GM20000 (cell line): ENCODE results near the gene SPATS2.

ENCODE experiments used
- DNase-seq: peaks from one replicate; pipeline ENCODE4 v3.0.0; 2012; ENCODE audit warnings: low spot score
- CTCF ChIP-seq: IDR thresholded peaks from 2 replicates; pipeline ENCODE4 v1.5.1; 2012; ENCODE audit warnings: mild to moderate bottlenecking, control low read depth; ENCODE audit errors: extremely low read depth, missing control alignments

Gene SPATS2

GRCh38 chr12:49550693-49551252 lies 183.5 kb downstream of the SPATS2 start:
- no peak for DNase-seq
- no peak for TF ChIP-seq CTCF

GRCh38 chr12:49552014-49552413 lies 184.8 kb downstream of the SPATS2 start:
- no peak for DNase-seq
- no peak for TF ChIP-seq CTCF

- no peak for DNase-seq
- no peak for TF ChIP-seq CTCF
Measured at GRCh38 chr12:49552425-49552824, 185.2 kb downstream of the SPATS2 start.

- no peak for DNase-seq
- TF ChIP-seq CTCF = no peak
Measured at GRCh38 chr12:49552899-49553298, 185.6 kb downstream of the SPATS2 start.

- peak; percentile 32 for TF ChIP-seq CTCF
- DNase-seq = peak; percentile 76
Measured at GRCh38 chr12:49553512-49554088, 186.3 kb downstream of the SPATS2 start.

GRCh38 chr12:49554266-49554665 lies 187.0 kb downstream of the SPATS2 start:
- DNase-seq = no peak
- no peak for TF ChIP-seq CTCF

- no peak for TF ChIP-seq CTCF
- no peak for DNase-seq
Measured at GRCh38 chr12:49555631-49556390, 188.5 kb downstream of the SPATS2 start.
